Bronchus fibroblast of lung (primary cell): ENCODE measurements around the gene KPNA2. TPM values are rescaled to one million over a fixed set of nuclear protein-coding genes. Genes with fewer than 3 reads are reported as not detected.

ENCODE experiments used
- total RNA-seq: library from RNA; depleted of rRNA; stranded (reverse); fragments of >200 nt; gene quantifications from 2 replicates; pipeline ENCODE4 v1.2.3, GENCODE V29; 2015

KPNA2 gene
- total RNA-seq: 274 and 297 TPM in 2 replicates

GRCh38 chr17:68035523-68036303 lies at the start of gene KPNA2:
Gene KPNA2, plus strand, starts transcription at chr17:68035735. Its CDS starts 1,398 bp downstream, at chr17:68037133.

GRCh38 chr17:67996301-67997171 lies 39.0 kb upstream of the KPNA2 start, which contains the start of gene C17orf58:
Gene C17orf58, minus strand, starts transcription at chr17:67996469. Its CDS starts 271 bp downstream, at chr17:67996198.

Other genes with a start within 250 kb of the KPNA2 start
- gene BPTF, start 210.2 kb upstream of the KPNA2 start, total RNA-seq: 14.9 and 16.6 TPM in 2 replicates
- 14.0 TPM in 2 replicates for gene C17orf58, start 39.3 kb upstream of the KPNA2 start, total RNA-seq
- gene AMZ2, start 212.3 kb downstream of the KPNA2 start, total RNA-seq: 79.4 and 87.9 TPM in 2 replicates